Pancreas (tissue), 10 donors: Measurements from ENCODE around the gene PITPNB. TPM values are rescaled to one million over a fixed set of nuclear protein-coding genes. Genes with fewer than 3 reads are reported as not detected.

Experiments
- ATAC-seq, 4 donors: fragments of 200-7000 bp; cut with Tn5 transposase; one replicate each; pipeline versions ENCODE4 v1.8.0 to v1.9.1; 2020; ENCODE audit warnings: mild to moderate bottlenecking in 4 of 4, moderate library complexity in 4 of 4
- DNase-seq, 6 donors: peaks; one replicate each; pipeline ENCODE4 v3.0.0-alpha.2; 2020
- FAIRE-seq: peaks from 2 replicates; lab custom pipeline; 2012; peaks lifted over from hg19 to GRCh38; lab: Jason Lieb, UNC
- H3K27ac ChIP-seq, 4 donors: fragments of 200-600 bp; sonication (generic); 1 replicate in 3 of 4; 2 replicates in 1 of 4; pipeline versions ENCODE4 v1.5.0 to v1.8.0; 2020
- H3K27me3 ChIP-seq, 4 donors: fragments of 200-600 bp; one replicate each; pipeline ENCODE4 v1.8.0; 2021
- H3K36me3 ChIP-seq, 3 donors: fragments of 200-600 bp; sonication (generic) in 1 of 3; one replicate each; pipeline versions ENCODE4 v1.5.0 to v1.8.0; 2020 to 2021
- H3K4me1 ChIP-seq, 3 donors: fragments of 200-600 bp; one replicate each; pipeline ENCODE4 v1.8.0; 2021
- H3K4me3 ChIP-seq, 4 donors: fragments of 200-600 bp; sonication (generic) in 2 of 4; one replicate each; pipeline versions ENCODE4 v1.5.0 to v1.8.0; 2020 to 2021
- H3K9me3 ChIP-seq, 4 donors: fragments of 200-600 bp; one replicate each; pipeline ENCODE4 v1.8.0; 2021
- WGBS, 2 donors: extraction: QIAGEN DNeasy Blood & Tissue Kit; methylation state at CpG; one replicate each; pipeline ENCODE4 v1.1.7; 2013; 5-methylcytosine and 5-hydroxymethylcytosine counted together
- intact Hi-C, 3 donors: fragments of 100-400 bp; cut with DNase I; formaldehyde crosslinking; loops; one replicate each; pipeline versions ENCODE4 v1.11.1 to v1.14.2; 2022
- polyA plus RNA-seq, 2 donors: library from polyadenylated mRNA; stranded (reverse); fragments of 200-250 nt; gene quantifications; one replicate each; pipeline ENCODE4 v1.2.3, GENCODE V29; 2013
- total RNA-seq, 6 donors: library from RNA; stranded (reverse); fragmentation: NEBNext Ultra II Directional in 4 of 6; extraction: Animal tissue kit (Norgen Biotek cat#: 25700) in 4 of 6; gene quantifications; one replicate each; pipeline versions ENCODE4 v1.2.1 to v1.2.4, GENCODE V29; 2021 to 2023
- TF ChIP-seq, protein P1 (sequence below), 4 donors: fragments of 200-600 bp; sonication (generic) in 3 of 4; IDR thresholded peaks; one replicate each; pipeline versions ENCODE4 v1.5.0 to v1.8.0; 2021; ENCODE audit warnings: antibody characterized with exemption in 4 of 4
- donor health status: healthy with polysubstance abuse.
- donor health status: DM: no; HTN: no; CAD: no; lungs with moderate emphysema.
- donor health status: DM: no; HTN: no; CAD: no.
- donor health status: control.
- donor health status: control.
- donor health status: Bipolar disorder and iron deficiency.
- donor health status: DM: yes; HTN: yes; CAD: no.
- donor health status: DM: no; HTN: no; CAD: no.
- donor health status: DM: no; HTN: no; CAD: no.
- donor health status: DM: yes; HTN: yes; CAD: no.

PITPNB gene
- total and polyA plus RNA-seq, 8 donors: 14.3 to 38.0 (median 26.2) TPM

DNA sequence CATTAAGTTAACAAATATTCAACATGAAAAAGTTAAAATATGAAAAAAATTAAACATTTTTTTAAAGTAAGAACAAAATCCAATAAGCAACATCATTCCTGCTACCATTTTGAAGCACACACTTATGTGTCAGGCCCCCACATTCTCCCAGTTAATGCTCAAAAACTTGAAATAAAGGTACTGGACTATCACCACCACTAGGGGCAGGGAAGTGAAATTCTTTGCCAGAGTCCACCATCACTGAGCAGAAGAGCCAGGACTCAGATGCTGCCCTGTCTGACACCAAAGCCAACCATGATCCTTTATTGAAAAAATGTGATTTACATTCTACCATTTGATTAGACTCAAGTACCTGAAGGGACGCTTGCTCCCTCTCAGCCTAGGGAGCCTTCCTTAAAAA, 39.1 kb downstream of the PITPNB start:
- no peak overlapping the region for H3K4me3 ChIP-seq
- H3K27me3 ChIP-seq: no peaks in the 10 kb centered on the region
- TF ChIP-seq, protein P1, sequence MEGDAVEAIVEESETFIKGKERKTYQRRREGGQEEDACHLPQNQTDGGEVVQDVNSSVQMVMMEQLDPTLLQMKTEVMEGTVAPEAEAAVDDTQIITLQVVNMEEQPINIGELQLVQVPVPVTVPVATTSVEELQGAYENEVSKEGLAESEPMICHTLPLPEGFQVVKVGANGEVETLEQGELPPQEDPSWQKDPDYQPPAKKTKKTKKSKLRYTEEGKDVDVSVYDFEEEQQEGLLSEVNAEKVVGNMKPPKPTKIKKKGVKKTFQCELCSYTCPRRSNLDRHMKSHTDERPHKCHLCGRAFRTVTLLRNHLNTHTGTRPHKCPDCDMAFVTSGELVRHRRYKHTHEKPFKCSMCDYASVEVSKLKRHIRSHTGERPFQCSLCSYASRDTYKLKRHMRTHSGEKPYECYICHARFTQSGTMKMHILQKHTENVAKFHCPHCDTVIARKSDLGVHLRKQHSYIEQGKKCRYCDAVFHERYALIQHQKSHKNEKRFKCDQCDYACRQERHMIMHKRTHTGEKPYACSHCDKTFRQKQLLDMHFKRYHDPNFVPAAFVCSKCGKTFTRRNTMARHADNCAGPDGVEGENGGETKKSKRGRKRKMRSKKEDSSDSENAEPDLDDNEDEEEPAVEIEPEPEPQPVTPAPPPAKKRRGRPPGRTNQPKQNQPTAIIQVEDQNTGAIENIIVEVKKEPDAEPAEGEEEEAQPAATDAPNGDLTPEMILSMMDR (IDR thresholded peaks at IDR 0.05): peak in 2 of 4 donors; percentile 19 to 24
- H3K9me3 ChIP-seq: no peaks in the 10 kb centered on the region
- DNase-seq: no peak
- FAIRE-seq: no peak
- peak; percentile 54 to 75 (median 68) for ATAC-seq
- no peak overlapping the region for H3K27ac ChIP-seq
- intact Hi-C loops: loop anchor here in 1 of 3 donors (5.0 kb wide), 1 partner anchor 132 kb away; no protein-coding TSS in a partner anchor
- peaks cover 0 to 6% (median 3%) of the 10 kb centered on the region in 3 donors for H3K36me3 ChIP-seq
- 97 to 98% methylated on average over 1 of the region's 1 CpG for WGBS, 2 donors
- peaks cover 27 to 43% (median 32%) of the 10 kb centered on the region in 3 donors for H3K4me1 ChIP-seq

DNA sequence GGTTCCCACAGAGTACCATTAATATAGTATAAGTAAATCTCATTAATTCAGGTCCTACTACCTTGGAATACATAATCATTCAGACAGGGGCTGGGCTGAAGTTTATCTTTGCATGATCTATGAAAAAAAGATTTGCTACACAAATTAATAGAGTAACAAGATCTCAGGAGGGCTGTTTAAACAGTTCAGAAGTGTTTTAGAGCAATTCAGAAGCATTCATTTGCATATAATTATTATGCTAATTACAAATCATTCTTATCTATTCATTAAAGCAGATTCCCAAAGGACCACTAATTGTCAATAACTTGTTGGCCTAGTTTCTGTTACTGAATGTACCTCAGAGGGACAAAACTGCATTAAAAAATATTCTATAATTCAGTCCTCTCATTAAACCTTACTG, 40.5 kb downstream of the PITPNB start:
- TF ChIP-seq, protein P1 (IDR thresholded peaks at IDR 0.05): no peak
- peaks cover 27 to 43% (median 34%) of the 10 kb centered on the region in 3 donors for H3K4me1 ChIP-seq
- H3K27me3 ChIP-seq: no peaks in the 10 kb centered on the region
- DNase-seq (no peak), FAIRE-seq (no peak), ATAC-seq (no peak)
- H3K4me3 ChIP-seq: no peak overlapping the region
- no peak overlapping the region for H3K27ac ChIP-seq
- H3K9me3 ChIP-seq: no peaks in the 10 kb centered on the region
- no peaks in the 10 kb centered on the region for H3K36me3 ChIP-seq
- intact Hi-C loops: no loop called here

DNA sequence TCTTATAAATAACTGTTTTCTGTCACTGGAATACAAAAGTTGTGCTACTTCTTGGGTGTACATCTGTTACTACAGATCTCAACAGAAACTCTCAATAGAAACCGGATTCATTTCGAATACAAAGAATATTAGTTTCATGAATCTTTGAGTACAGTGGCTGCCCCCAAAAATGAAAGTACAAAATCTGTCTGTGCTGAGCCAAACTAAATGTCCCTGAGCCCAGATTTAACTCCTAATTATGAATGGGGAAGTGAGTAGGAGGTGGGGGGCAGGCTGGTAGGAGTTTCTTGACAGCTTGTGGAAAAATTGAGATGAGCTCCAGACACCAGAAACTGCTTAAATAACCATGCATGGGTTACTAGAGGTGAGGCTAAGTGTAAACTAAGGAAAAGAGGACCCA, 41.6 kb downstream of the PITPNB start:
- TF ChIP-seq, protein P1 (IDR thresholded peaks at IDR 0.05): no peak
- DNase-seq (no peak), ATAC-seq (no peak), FAIRE-seq (no peak)
- Histone ChIP-seq H3K27ac (no peak overlapping the region), H3K4me1 (peaks cover 27 to 43% (median 34%) of the 10 kb centered on the region in 3 donors), H3K36me3 (no peaks in the 10 kb centered on the region), H3K4me3 (no peak overlapping the region), H3K27me3 (no peaks in the 10 kb centered on the region), H3K9me3 (no peaks in the 10 kb centered on the region)
- intact Hi-C loops: no loop called here
- 90 to 91% methylated on average over 2 of the region's 2 CpGs for WGBS, 2 donors

DNA sequence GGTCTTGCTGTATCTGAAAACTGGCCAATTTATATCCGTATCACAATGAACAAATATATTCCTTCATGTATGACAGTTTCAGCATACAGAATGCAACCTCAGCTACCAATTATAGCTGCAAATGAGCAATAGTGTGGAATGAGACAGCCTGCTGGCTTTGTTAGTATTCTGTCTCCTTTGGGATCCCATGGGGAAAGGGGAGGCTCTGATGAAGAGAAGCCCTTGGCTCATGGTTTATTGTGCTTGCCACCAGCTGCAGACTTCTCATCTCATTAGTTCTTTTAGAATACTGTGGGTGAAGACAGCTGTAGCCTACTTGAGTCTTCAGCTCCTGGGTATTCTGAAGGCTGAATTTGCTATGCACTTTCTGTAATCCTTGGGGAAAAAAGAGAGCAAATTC, 42.4 kb downstream of the PITPNB start:
- TF ChIP-seq, protein P1 (IDR thresholded peaks at IDR 0.05): no peak
- intact Hi-C loops: no loop called here
- Histone ChIP-seq H3K27me3 (no peaks in the 10 kb centered on the region), H3K4me3 (no peak overlapping the region), H3K4me1 (peaks cover 26 to 40% (median 34%) of the 10 kb centered on the region in 3 donors), H3K27ac (no peak overlapping the region), H3K9me3 (no peaks in the 10 kb centered on the region), H3K36me3 (no peaks in the 10 kb centered on the region)
- FAIRE-seq: no peak
- DNase-seq: no peak
- 6 to 7% methylated on average over 1 of the region's 1 CpG for WGBS, 2 donors
- ATAC-seq: peak in 1 of 4 donors; percentile 23

DNA sequence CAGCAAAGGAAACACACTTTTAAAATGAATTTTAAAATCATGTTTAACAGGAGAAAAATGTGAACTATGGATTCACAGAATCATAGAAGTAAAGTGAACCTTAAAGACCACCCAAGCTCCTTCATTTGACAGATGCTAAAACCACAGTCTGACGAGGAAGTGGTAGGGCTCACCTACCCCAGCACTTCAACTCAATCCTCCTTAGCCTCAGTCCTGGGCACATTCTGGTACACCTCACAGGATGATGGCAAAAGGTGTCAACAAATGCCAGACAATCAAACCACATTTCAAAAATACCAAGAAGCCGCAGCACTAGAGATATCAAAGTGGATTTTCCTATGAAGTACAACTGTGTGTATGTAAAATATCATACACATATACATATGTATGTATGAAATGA, 43.1 kb downstream of the PITPNB start:
- FAIRE-seq: no peak
- ATAC-seq: no peak
- WGBS, 2 donors: 85% methylated on average over 2 of the region's 2 CpGs
- Histone ChIP-seq H3K27ac (no peak overlapping the region), H3K4me3 (no peak overlapping the region), H3K4me1 (peaks cover 20 to 37% (median 30%) of the 10 kb centered on the region in 3 donors), H3K27me3 (no peaks in the 10 kb centered on the region), H3K9me3 (no peaks in the 10 kb centered on the region), H3K36me3 (peaks cover 0 to 2% (median 0%) of the 10 kb centered on the region in 3 donors)
- TF ChIP-seq, protein P1 (IDR thresholded peaks at IDR 0.05): no peak
- no peak for DNase-seq
- intact Hi-C loops: no loop called here
